Endometrial microvascular endothelial cells (primary cell): ENCODE measurements around the gene ZNF521. TPM values are rescaled to one million over a fixed set of nuclear protein-coding genes. Genes with fewer than 3 reads are reported as not detected.

ENCODE experiments used
- in situ Hi-C: cut with HindIII; loops from 2 replicates; pipeline ENCODE4 v1.10.0; 2017; ENCODE audit warnings: low sequenced_read_pairs, low pct_unique_long_range_greater_than_20kb; ENCODE audit errors: inconsistent ontology term
- total RNA-seq: library from RNA; depleted of rRNA; stranded (reverse); fragments of >200 nt; gene quantifications from one replicate; pipeline ENCODE4 v1.2.3, GENCODE V29; 2015; ENCODE audit errors: inconsistent ontology term

ZNF521 gene
- total RNA-seq, 1 donor from 2014 or later = 43.0 TPM

- in situ Hi-C loops = no loop called here
These were observed 161.5 kb downstream of the ZNF521 start for GRCh38 chr18:25190472-25190871.

- in situ Hi-C loops = no loop called here
These were observed 162.4 kb downstream of the ZNF521 start for GRCh38 chr18:25189391-25190185.

GRCh38 chr18:25187521-25188192 is 164.3 kb downstream of the ZNF521 start:
- in situ Hi-C loops = no loop called here

GRCh38 chr18:25186871-25187270 is 165.1 kb downstream of the ZNF521 start:
- in situ Hi-C loops = no loop called here

GRCh38 chr18:25181993-25182392 is 170.0 kb downstream of the ZNF521 start:
- in situ Hi-C loops = no loop called here

GRCh38 chr18:25181581-25181980 is 170.4 kb downstream of the ZNF521 start:
- in situ Hi-C loops = no loop called here

GRCh38 chr18:25180973-25181548 is 170.9 kb downstream of the ZNF521 start:
- in situ Hi-C loops = no loop called here

GRCh38 chr18:25177631-25178030 is 174.3 kb downstream of the ZNF521 start:
- in situ Hi-C loops = loop anchor here (10.0 kb wide), 1 partner anchor 57 kb away; no protein-coding TSS in a partner anchor

GRCh38 chr18:25176518-25177042 is 175.4 kb downstream of the ZNF521 start:
- in situ Hi-C loops = loop anchor here (10.0 kb wide), 1 partner anchor 58 kb away; no protein-coding TSS in a partner anchor

GRCh38 chr18:25175558-25176517 is 176.1 kb downstream of the ZNF521 start:
- in situ Hi-C loops = loop anchor here (10.0 kb wide), 1 partner anchor 59 kb away; no protein-coding TSS in a partner anchor

- in situ Hi-C loops = loop anchor here (10.0 kb wide), 1 partner anchor 60 kb away; no protein-coding TSS in a partner anchor
These were observed 177.6 kb downstream of the ZNF521 start for GRCh38 chr18:25174324-25174723.

GRCh38 chr18:25171334-25171733 is 180.6 kb downstream of the ZNF521 start:
- in situ Hi-C loops = loop anchor here (10.0 kb wide), 1 partner anchor 63 kb away; no protein-coding TSS in a partner anchor

- in situ Hi-C loops = loop anchor here (10.0 kb wide), 1 partner anchor 64 kb away; no protein-coding TSS in a partner anchor
These were observed 181.6 kb downstream of the ZNF521 start for GRCh38 chr18:25170402-25170801.

GRCh38 chr18:25169701-25170100 is 182.3 kb downstream of the ZNF521 start:
- in situ Hi-C loops = loop anchor here (10.0 kb wide), 1 partner anchor 65 kb away; no protein-coding TSS in a partner anchor

- in situ Hi-C loops = no loop called here
These were observed 184.2 kb downstream of the ZNF521 start for GRCh38 chr18:25167612-25168410.

- in situ Hi-C loops = no loop called here
These were observed 185.9 kb downstream of the ZNF521 start for GRCh38 chr18:25166113-25166512.
